ENCODE measurements around the gene DHX35.

DNA sequence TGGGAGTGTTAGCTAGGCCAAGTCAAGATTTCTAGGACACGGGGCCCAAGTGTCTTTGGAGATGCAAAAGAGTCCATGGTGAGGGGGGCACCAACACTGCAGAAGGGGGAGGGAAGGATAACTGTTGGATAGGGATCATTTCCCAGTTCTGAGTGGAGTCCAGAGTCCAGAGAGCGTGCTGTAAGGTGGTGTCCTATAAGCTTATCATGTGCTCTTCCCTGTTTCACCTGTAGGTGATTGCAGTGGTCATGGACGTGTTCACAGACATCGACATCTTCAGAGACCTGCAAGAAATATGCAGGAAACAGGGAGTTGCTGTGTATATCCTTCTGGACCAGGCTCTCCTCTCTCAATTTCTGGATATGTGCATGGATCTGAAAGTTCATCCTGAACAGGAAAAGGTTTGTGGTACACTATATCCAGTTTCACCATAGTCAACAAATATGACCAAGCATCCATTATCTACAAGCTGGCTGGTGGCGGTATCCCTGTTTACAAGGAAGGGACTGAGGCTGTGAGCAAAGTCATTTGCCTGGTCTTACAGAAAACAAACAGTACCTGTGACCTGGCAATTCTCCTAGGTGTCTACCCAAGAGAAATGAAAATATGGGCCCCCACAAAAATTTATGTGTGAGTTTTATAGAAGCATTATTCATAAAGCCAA, 20.3 kb upstream of the DHX35 start:
- no peak for TF ChIP-seq POLR2A (IDR thresholded peaks at IDR 0.05)
- TF ChIP-seq, protein P1, sequence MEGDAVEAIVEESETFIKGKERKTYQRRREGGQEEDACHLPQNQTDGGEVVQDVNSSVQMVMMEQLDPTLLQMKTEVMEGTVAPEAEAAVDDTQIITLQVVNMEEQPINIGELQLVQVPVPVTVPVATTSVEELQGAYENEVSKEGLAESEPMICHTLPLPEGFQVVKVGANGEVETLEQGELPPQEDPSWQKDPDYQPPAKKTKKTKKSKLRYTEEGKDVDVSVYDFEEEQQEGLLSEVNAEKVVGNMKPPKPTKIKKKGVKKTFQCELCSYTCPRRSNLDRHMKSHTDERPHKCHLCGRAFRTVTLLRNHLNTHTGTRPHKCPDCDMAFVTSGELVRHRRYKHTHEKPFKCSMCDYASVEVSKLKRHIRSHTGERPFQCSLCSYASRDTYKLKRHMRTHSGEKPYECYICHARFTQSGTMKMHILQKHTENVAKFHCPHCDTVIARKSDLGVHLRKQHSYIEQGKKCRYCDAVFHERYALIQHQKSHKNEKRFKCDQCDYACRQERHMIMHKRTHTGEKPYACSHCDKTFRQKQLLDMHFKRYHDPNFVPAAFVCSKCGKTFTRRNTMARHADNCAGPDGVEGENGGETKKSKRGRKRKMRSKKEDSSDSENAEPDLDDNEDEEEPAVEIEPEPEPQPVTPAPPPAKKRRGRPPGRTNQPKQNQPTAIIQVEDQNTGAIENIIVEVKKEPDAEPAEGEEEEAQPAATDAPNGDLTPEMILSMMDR (IDR thresholded peaks at IDR 0.05) = peak in 1 of 6 experiments; percentile 12

Data from esophagus squamous epithelium (tissue), 4 donors.